GM18909 (cell line): ENCODE results near the gene THAP9.
A peak's percentile ranks its signal among the peaks of the same experiment; 100 is the strongest.
"Not testable (repeated sequence)": the region's sequence is repeated elsewhere in the genome, so short reads cannot be mapped to it uniquely, and the experiment has no call there.

Source experiments
- ATAC-seq: cut with Tn5 transposase; IDR thresholded peaks from one replicate; pipeline ENCODE4 v1.9.1; 2021; ENCODE audit warnings: mild to moderate bottlenecking; ENCODE audit not compliant: unreplicated experiment, poor library complexity

THAP9 gene

DNA sequence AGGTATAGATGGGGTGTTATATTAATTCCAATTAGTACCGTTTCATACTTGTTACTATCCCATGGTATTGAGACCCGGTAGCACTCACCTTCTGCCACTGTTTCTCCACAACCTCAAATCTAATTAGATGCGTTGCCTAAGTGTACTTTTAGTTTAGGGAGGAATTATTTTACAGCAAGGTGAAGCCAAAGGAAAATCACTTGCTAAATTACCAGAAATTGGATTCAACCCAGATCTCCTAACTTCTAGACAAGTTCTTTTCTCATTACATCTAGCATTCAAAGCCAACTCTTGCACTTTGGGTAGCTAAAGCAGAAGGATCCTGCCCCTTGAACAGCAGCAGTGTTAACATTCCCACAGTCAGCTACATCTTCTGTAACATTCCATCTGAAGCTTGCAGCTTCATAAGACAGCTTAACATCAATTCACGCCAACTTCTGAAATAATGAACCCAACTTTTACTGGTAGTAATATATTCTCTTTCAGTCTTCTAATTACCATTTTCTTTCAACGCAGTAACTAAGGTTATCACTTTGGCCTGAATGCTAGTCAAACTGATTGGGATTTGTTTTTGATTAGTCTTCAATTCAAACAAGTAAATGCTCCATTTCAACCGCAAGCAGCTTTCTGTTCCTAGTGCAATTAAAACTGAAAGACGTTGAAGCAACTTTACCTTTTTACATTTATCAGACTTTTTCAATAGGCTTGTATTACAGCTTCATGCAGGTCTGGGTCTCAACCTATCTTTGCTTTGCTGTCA lies 8.6 kb upstream of the THAP9 start:
- no peak for ATAC-seq

DNA sequence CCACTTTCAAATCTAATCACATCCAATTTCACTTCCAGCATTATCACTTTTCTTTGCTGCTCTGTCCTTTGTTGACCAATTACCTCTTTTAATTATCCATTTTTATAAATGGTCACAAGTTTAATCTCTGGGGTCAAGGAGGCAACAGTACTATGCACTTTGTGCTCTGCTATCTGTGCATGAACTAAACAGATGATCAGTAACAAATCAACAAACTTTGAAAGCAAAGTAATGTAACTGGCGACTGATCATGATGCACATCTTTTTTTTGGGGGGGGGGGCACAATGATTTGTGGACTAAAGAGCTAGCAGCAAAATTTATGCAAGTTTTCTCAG lies 8.1 kb upstream of the THAP9 start:
- no peak for ATAC-seq

DNA sequence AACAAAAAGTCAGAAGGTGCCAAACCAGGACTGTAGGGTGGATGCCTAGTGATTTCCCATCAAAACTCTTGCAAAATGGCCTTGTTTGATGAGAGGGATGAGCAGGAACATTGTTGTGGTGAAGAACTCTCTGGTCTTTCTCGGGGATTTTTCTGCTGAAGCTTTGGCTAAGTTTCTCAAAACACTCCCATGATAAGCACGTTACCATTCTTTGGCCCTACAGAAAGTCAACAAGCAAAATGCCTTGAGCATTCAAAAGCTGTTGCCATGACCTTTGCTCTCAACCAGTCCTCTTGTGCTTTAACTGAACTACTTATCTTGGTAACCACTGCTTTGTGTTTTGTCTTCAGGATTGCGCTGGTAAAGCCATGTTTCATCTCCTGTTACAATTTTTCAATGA lies 6.6 kb upstream of the THAP9 start:
- no peak for ATAC-seq

DNA sequence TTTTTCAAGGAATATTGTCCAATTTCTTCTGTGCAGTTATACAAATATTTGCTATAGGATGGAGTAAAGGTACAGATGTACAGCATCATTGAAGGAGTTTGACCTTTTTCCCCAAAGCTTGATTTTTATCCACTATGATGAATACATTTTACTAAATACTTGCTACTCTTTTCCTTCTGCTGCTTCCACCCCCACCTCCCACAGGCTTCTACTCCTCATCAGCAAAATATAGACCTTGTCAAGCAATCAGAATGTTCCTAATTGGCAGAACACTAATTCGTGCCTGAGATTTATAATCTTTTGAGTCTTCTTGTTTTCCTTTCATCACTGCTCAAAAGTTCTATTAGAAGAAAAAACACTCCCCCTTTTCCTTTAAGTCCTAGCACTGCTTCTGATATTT lies 3.8 kb upstream of the THAP9 start:
- no peak for ATAC-seq

DNA sequence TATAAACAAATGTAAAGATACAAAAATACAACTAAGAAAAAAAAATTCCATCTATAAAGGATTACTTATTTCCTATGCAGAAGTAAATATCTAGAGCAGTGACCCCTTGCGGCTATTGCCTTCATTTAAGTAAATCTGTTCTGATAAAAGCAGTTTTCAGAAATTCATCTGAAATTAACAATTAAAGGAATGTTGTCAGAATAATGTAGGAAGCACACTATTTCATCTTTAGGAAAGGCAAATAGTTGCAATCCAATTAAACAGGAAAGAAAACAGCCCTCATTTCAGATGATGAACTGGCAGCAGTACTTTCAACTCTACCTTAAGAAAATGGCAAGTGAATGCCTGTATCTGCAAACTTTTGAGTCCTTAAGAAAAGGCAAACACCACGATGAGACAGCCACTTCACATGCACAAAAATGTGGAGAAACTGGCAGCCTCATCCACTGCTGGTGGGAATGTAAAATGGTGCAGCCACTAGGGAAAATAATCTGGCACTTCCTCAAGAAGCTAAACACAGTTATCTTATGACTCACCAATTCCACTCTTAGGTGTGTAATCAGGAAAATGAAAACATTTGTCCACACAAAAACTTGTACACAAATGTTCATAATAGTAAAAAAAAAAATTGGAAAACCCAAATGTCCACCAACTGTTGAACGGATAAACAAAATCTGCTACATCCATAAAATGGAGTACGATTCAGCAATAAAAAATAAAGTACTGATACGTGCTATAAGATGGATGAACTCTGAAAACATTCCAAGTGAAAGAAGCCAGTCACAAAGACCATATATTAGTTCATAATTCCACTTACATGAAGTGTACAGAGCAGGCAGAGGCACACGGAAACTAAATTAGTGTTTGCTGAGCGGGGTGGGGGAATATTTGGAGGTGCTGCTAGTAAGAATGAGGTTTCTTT lies 2.0 kb upstream of the THAP9 start:
- ATAC-seq = no peak

DNA sequence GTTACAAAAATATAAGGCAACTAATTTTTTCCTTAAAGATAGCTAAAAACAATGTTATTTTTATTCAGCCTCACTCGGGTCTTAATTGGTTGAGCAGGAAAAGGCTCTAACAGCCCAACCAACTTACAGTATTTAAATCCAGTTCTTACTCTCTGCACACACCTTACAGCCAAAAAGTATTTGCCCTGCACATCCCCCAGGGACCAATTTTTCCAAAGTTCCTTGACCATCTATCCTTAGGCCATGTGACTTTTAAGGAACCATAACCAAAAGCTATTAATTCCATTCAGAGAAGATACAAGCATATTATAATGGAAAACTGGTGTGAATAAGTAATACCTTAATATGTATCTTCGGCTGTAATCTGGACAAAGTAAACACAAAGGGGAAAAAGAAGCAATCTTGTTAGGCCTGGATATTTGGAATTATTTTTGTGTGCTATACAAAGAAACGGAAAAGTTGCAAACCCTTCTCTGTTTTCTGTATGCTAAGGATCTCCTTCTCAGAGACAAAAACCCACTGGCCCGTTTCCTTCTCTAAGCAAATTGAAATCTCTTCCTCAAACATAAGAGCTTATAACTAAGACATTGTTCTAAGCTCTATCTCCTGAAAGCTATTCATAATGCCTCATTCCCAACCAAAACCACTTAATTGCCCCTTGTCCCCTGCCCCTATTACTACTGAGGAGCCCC lies 1.0 kb upstream of the THAP9 start:
- no peak for ATAC-seq

DNA sequence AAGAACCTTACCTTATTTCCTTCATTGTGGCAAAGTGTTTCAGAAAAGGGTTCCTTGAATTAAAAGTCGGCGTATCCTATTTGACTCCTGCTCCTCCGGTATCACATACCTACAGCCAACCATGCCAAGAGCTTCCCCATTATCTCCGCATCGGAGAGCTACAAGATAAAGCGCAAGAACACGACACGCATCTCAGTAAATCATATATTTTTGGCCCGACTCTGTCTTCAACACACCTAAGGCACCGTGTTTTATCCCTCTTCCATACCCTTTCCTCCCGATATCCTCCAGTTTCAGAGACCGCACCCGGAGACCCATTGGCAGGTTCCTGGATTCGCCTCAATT lies 497 bp upstream of the THAP9 start:
- peak; percentile 11 for ATAC-seq

DNA sequence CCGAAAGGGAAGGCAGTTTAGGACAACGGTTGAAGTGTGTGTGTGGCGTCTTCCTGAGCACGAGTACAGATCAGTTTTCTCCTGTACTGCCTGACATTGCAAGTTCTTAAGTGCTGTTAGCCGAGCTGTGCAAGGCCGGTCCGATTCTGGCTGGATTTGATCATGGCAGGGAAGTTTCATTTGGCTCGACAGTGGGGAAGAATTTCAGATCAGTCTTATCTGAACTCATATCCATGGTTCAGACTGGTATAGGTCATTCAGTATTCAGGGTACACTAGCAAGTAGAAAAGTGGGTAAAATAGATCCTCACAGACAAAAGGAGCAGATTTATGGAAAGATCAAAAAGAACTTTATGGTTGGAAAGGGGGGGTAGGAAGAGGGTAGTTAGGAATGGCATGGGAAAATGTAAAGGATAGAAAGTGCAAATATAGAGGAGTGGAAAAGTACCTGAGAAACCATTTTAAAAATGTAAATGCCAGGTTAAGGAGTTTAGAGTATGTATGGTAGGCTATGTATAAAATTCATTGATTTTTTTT lies 716 bp downstream of the THAP9 start:
- no peak for ATAC-seq

DNA sequence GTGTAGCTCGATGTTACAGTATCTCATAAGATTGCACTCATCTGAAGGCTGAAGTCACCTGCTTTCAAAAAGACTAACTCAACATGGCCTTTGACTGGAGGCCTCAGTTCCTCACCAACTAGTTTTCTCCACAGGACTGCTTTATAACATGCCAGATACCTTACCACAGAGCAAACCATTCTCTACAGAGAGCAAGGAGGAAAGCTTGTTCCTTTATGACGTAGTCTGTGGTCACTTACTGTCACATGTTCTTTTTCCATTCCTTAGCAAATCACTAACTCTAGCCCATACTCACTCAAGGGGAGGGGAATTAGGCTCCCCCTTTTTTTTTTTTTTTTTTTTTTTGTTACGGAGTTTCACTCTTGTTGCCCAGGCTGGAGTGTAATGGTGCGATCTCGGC lies 3.2 kb downstream of the THAP9 start:
- no peak for ATAC-seq

DNA sequence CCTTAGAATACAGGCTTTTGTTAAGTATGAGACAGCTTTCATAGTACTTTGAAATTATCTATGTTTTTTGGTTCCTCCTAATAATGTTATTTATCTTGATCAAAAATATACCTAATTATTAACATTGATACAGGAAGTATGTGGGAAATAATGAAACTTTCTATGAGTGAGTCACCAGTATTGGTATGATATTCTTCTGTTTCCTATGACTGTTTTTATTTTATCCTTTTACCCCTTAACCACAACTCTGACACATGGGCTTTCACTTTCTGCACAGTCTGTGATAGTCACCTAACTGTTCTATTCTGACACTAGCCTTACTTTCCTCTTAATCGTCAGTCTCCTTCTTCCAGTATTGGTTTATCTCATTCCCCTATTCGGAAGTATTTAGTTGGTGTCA lies 4.7 kb downstream of the THAP9 start:
- ATAC-seq = peak; percentile 57

DNA sequence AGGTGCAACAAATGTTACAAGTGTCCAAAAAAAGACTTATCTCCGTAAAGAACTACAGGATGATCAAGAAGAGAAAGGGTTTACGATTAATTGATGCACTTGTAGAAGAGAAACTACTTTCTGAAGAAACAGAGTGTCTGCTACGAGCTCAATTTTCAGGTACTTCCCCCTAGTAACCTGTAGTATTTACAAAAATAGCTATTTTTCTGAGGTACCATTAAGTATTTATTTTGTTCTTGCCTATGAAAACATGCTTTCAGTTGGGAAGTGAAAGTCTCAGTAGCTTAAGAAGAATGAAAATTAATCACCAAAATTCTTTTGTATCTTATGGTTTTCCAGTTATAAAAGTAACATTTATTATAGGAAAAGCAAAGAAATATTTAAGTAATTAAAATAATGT lies 5.9 kb downstream of the THAP9 start:
- peak; percentile 39 for ATAC-seq

DNA sequence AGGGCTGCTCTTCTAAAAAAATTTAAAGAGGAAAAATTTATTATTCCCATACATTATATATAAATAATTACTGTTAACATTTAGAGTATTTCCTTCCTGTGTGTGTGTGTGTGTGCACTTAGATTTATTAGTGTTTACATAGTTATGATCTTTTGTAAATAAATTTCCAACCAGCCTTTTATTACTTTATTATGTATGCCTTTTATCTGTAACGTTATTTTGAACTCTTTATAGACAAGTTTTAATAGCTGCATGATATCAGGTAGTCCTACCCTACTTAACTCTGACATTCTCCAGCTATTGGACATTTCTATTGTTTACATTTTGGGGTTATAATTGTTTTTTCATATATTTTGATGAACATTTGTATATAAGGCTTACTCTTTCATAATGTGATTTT lies 8.8 kb downstream of the THAP9 start:
- no peak for ATAC-seq

DNA sequence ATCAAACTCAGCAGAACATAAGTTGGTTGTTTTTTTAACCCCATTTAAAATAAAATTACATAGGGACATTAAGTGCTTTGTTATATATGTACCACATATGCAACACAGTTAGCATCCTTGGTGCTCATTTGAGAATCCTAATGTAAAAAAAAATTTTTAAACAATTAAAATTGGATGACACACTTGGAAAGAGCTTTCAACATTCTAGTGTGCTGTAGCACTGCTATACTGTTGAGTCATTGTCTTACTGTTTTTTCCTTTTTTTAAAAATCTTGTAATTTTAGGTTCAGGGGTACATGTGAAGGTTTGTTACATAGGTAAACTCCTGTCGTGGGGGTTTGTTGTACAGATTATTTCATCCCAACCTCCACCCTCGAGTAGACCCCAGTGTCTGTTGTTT lies 12.8 kb downstream of the THAP9 start:
- no peak for ATAC-seq

DNA sequence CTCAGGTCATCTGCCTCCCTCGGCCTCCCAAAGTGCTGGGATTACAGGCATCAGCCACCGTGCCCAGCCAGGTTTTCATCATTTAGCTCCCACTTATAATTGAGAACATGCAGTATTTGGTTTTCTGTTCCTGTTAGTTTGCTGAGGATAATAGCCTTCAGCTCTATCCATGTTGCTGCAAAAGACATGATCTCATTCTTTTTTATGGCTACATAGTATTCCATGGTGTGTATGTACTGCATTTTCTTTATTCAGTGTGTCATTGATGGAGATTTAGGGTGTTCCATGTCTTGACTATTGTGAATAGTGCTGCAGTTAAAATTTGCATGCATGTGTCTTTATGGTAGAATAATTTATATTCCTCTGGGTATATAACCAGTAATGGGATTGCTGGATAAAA lies 13.4 kb downstream of the THAP9 start:
- ATAC-seq = not testable (repeated sequence)

DNA sequence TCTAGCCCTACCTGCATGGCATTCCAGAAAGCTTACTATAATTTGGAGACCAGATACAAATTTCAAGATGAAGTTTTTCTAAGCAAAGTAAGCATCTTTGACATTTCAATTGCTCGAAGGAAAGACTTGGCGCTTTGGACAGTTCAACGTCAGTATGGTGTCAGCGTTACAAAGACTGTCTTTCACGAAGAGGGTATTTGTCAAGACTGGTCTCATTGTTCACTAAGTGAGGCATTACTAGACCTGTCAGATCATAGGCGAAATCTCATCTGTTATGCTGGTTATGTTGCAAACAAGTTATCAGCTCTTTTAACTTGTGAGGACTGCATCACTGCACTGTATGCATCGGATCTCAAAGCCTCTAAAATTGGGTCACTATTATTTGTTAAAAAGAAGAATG lies 17.6 kb downstream of the THAP9 start:
- ATAC-seq = no peak

DNA sequence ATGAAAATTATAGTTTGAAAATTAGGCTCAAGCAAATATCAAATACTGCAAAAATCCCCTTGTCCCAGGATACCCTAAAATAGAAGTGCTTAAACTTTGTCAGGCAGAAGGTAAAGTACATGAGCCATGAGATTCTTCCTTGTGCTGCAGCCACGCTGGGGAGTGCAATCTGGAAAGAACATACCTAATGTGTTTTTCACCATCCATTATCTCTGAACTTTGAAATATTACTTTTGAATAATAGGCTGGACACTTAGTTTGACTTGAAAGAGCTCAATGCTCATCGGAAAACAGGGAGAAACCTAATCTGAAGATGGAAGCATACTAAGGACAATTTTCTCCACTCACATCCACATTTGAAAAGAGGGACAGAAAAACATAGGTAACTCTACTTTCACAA lies 18.9 kb downstream of the THAP9 start:
- no peak for ATAC-seq

DNA sequence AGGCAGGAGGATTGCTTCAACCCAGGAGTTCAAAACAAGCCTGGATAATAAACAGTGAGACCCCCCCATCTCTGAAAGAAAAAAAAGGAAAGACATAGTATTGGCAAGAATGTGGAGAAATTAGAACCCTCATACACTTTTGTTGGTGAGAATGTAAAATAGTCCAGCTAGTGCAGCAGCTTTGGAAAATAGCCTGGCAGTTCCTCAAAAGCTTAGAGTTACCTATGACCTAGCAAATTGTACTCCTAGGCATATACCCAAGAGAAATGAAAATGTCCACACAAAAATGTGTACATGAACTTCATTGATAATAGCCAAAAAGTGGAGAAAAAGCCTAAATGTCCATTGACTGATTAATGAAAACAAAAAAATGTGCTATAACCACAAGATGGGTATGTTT lies 21.3 kb downstream of the THAP9 start:
- ATAC-seq = no peak

DNA sequence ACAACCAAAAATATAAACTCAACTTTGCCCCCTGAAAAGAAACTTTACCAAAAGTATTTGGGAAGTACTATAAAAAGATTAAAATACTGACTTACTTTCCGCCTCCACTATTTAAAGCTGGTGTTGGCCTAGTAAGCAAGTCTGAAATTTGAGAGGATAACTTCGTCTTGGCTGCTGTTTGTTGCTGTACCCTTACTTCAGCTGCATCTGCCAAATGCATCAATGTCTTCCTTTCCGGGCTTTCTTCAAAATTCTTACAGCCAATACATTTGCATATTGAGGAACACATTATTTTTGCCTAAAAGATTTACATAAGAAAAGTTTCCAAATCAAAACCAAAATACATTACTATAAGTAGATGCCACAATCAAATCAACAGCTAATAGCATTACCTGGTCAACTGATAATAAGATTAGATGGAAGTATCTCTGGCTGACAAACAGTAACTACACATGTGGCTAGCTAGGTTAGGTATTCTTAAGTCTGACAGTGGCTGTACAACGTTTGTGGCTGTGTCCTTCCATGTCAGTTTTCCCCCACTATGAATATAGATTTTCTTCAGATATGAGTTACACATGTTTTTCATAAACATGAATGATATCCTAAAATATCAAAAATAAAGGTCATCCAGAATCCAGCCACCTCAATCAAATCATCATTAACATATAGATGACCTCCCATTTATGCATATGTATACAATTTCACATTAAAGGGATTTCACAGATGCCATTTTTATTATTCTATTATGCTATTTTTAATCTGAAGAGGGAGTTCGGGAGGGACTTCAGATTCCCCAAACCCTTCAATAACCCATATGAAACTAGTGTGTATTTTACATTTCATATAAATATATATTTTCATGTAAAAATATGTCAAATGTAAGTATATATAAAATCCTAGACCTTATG lies 30.6 kb downstream of the THAP9 start:
- ATAC-seq = no peak

DNA sequence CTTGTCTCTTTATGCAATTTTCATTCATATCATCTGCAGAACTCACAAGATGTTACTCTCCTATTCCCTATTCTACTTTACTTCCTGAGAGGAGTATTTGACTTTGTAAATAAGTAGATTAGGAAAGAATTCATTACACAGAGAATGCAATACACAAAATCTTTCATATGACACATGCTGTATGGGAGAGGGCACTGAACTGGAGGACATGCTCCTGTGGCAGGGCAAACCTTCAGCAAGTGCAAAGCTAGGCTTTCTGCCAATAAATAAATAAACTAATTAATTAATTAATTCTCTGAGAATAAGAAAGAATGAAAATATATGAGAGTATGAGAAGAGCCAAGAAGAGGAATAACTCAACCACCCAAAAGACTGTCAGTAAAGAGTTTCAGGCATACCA lies 33.9 kb downstream of the THAP9 start:
- ATAC-seq = no peak

DNA sequence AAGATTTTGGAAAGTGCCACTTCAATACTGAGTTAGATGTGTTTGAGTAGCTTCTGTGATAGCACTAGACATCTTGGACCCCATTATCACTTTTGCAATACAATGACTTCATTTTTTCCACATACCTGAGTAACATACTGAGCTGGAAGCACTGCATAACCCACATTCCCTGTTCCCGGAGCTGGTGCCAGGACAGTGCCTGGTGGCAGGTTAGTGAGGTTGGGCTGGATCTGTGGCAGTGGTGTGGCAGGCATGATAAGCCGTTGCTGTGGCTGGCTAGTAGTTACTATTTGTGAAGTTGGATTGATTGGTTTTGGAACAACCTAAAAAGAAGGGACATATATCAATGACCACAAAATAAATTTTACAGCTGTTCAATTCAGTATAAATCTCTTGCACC lies 38.9 kb downstream of the THAP9 start:
- no peak for ATAC-seq
